SHP77 (cell line): ENCODE measurements around the gene STARD10.

ENCODE experiments used
- DNase-seq, 2 experiments: peaks; one replicate each; lab custom pipeline; 2025; lab: John Stamatoyannopoulos, UW

Gene STARD10

GRCh38 chr11:72780296-72781062, 13.4 kb downstream of the STARD10 start:
- DNase-seq, result no peak

- no peak for DNase-seq
Measured at GRCh38 chr11:72779495-72780128, 14.2 kb downstream of the STARD10 start.

- no peak for DNase-seq
Measured at GRCh38 chr11:72778535-72779494, 15.0 kb downstream of the STARD10 start.

GRCh38 chr11:72777755-72778278, 16.0 kb downstream of the STARD10 start:
- no peak for DNase-seq

- peak in 1 of 2 experiments; percentile 38 for DNase-seq
Measured at GRCh38 chr11:72776844-72777754, 16.7 kb downstream of the STARD10 start.

- no peak for DNase-seq
Measured at GRCh38 chr11:72776117-72776843, 17.6 kb downstream of the STARD10 start.

- DNase-seq, result no peak
Measured at GRCh38 chr11:72775288-72776110, 18.3 kb downstream of the STARD10 start.

GRCh38 chr11:72774499-72774898, 19.3 kb downstream of the STARD10 start:
- DNase-seq, result no peak

- no peak for DNase-seq
Measured at GRCh38 chr11:72773696-72774095, 20.2 kb downstream of the STARD10 start.

- peak; percentile 41 to 47 for DNase-seq
Measured at GRCh38 chr11:72773291-72773690, 20.6 kb downstream of the STARD10 start.

- DNase-seq, result no peak
Measured at GRCh38 chr11:72772059-72772458, 21.8 kb downstream of the STARD10 start.

GRCh38 chr11:72771507-72771906, 22.3 kb downstream of the STARD10 start:
- DNase-seq, result no peak

GRCh38 chr11:72770799-72771198, 23.0 kb downstream of the STARD10 start:
- DNase-seq, result no peak

- no peak for DNase-seq
Measured at GRCh38 chr11:72769680-72770079, 24.2 kb downstream of the STARD10 start.

- DNase-seq, result no peak
Measured at GRCh38 chr11:72768581-72768980, 25.3 kb downstream of the STARD10 start.

GRCh38 chr11:72767203-72768062, 26.4 kb downstream of the STARD10 start:
- no peak for DNase-seq

- DNase-seq, result no peak
Measured at GRCh38 chr11:72766152-72766902, 27.5 kb downstream of the STARD10 start.

- no peak for DNase-seq
Measured at GRCh38 chr11:72764503-72764902, 29.3 kb downstream of the STARD10 start.
